WTC11 (cell line): Measurements from ENCODE around the gene MTFMT. TPM values are rescaled to one million over a fixed set of nuclear protein-coding genes. Genes with fewer than 3 reads are reported as not detected.

Experiments used
- ATAC-seq: fragments of 200-7000 bp; cut with Tn5 transposase; 2 replicates; pipeline ENCODE4 v1.10.0; 2021; ENCODE audit warnings: mild to moderate bottlenecking, moderate library complexity
- CTCF ChIA-PET: fragments of 300-600 bp; sonication (Branson Sonifier 250); formaldehyde crosslinking; loops from one replicate; lab custom pipeline; 2021; ENCODE audit warnings: antibody characterized with exemption; lab: Charles Lee
- POLR2A ChIA-PET: fragments of 350-600 bp; sonication (Branson Sonifier 250); formaldehyde crosslinking; loops from one replicate; lab custom pipeline; 2021; ENCODE audit warnings: antibody characterized with exemption; lab: Charles Lee
- DNase-seq: peaks from one replicate; pipeline ENCODE4 v3.0.0; 2021; ENCODE audit warnings: low spot score
- H3K27ac Mint-ChIP-seq: 2 replicates; pipeline ENCODE4 v1.8.0; 2021; ENCODE audit warnings: mixed read lengths
- H3K27me3 Mint-ChIP-seq: 2 replicates; pipeline ENCODE4 v1.8.0; 2021; ENCODE audit warnings: low read depth, mild to moderate bottlenecking, moderate library complexity, mixed read lengths
- H3K36me3 Mint-ChIP-seq: 2 replicates; pipeline ENCODE4 v1.8.0; 2021; ENCODE audit warnings: mixed read lengths
- H3K4me1 Mint-ChIP-seq: 2 replicates; pipeline ENCODE4 v1.8.0; 2022; ENCODE audit warnings: mixed read lengths
- H3K4me3 Mint-ChIP-seq: 2 replicates; pipeline ENCODE4 v1.8.0; 2021; ENCODE audit warnings: mild to moderate bottlenecking, moderate library complexity, mixed read lengths
- H3K9me3 Mint-ChIP-seq: 2 replicates; pipeline ENCODE4 v1.8.0; 2021; ENCODE audit warnings: mixed read lengths
- ARID4B ChIP-seq: sonication (generic); formaldehyde crosslinking; IDR thresholded peaks from 2 replicates; pipeline ENCODE4 v1.8.0; 2023; ENCODE audit warnings: missing genetic modification reagents, mild to moderate bottlenecking, borderline replicate concordance
- CBFB ChIP-seq: sonication (generic); formaldehyde crosslinking; IDR thresholded peaks from 2 replicates; pipeline ENCODE4 v1.8.1; 2022; ENCODE audit warnings: mild to moderate bottlenecking, low read depth, missing genetic modification reagents
- FOXP1 ChIP-seq: sonication (generic); formaldehyde crosslinking; IDR thresholded peaks from 2 replicates; pipeline ENCODE4 v1.8.0; 2022; ENCODE audit warnings: missing genetic modification reagents, mild to moderate bottlenecking, moderate library complexity, borderline replicate concordance
- KAT7 ChIP-seq: sonication (generic); formaldehyde crosslinking; IDR thresholded peaks from 2 replicates; pipeline ENCODE4 v1.8.1; 2023; ENCODE audit warnings: missing genetic modification reagents, mild to moderate bottlenecking, borderline replicate concordance
- MAX ChIP-seq: sonication (generic); formaldehyde crosslinking; IDR thresholded peaks from 2 replicates; pipeline ENCODE4 v1.8.0; 2022; ENCODE audit warnings: mild to moderate bottlenecking, missing genetic modification reagents
- MLX ChIP-seq: sonication (generic); formaldehyde crosslinking; IDR thresholded peaks from 2 replicates; pipeline ENCODE4 v1.8.1; 2023; ENCODE audit warnings: mild to moderate bottlenecking, missing genetic modification reagents, moderate library complexity
- NR1H2 ChIP-seq: sonication (generic); formaldehyde crosslinking; IDR thresholded peaks from 2 replicates; pipeline ENCODE4 v1.9.0; 2021; ENCODE audit warnings: mild to moderate bottlenecking, moderate library complexity, missing genetic modification reagents
- NR3C1 ChIP-seq: sonication (generic); formaldehyde crosslinking; conservative IDR thresholded peaks from 2 replicates; pipeline ENCODE4 v1.8.1; 2023; ENCODE audit warnings: low read depth, mild to moderate bottlenecking, missing genetic modification reagents
- SMAD4 ChIP-seq: sonication (generic); formaldehyde crosslinking; IDR thresholded peaks from 2 replicates; pipeline ENCODE4 v1.8.0; 2022; ENCODE audit warnings: mild to moderate bottlenecking, missing genetic modification reagents
- TP53 ChIP-seq: sonication (generic); formaldehyde crosslinking; IDR thresholded peaks from 2 replicates; pipeline ENCODE4 v1.8.1; 2023; ENCODE audit warnings: mild to moderate bottlenecking, missing genetic modification reagents
- ZMAT4 ChIP-seq: fragments of 250-450 bp; sonication (Bioruptor Pico); IDR thresholded peaks from 2 replicates; pipeline ENCODE4 v1.9.0; 2021; ENCODE audit warnings: mild to moderate bottlenecking
- ZNF232 ChIP-seq: sonication (generic); formaldehyde crosslinking; IDR thresholded peaks from 2 replicates; pipeline ENCODE4 v1.8.0; 2022; ENCODE audit warnings: mild to moderate bottlenecking, missing genetic modification reagents
- total RNA-seq: library from RNA; stranded (reverse); gene quantifications from 3 replicates; pipeline ENCODE4 v1.2.3, GENCODE V29; 2021
- TF ChIP-seq, protein P1 (sequence below): sonication (generic); formaldehyde crosslinking; IDR thresholded peaks from 2 replicates; pipeline ENCODE4 v1.8.1; 2023; ENCODE audit warnings: mild to moderate bottlenecking, missing genetic modification reagents, moderate library complexity
- TF ChIP-seq, protein P2 (sequence below): sonication (generic); formaldehyde crosslinking; IDR thresholded peaks from 2 replicates; pipeline ENCODE4 v1.8.0; 2022; ENCODE audit warnings: mild to moderate bottlenecking, missing genetic modification reagents
- TF ChIP-seq, protein P3 (sequence below): sonication (generic); formaldehyde crosslinking; IDR thresholded peaks from 2 replicates; pipeline ENCODE4 v1.8.1; 2023; ENCODE audit warnings: mild to moderate bottlenecking, missing genetic modification reagents
- TF ChIP-seq, protein P4 (sequence below): sonication (generic); formaldehyde crosslinking; IDR thresholded peaks from 2 replicates; pipeline ENCODE4 v1.8.1; 2023; ENCODE audit warnings: mild to moderate bottlenecking, missing genetic modification reagents, borderline replicate concordance

The MTFMT gene
- total RNA-seq, 1 experiment from 2014 or later: 26.7 TPM

GRCh38 chr15:64989416-64990167 lies 39.8 kb downstream of the MTFMT start, which contains the start of gene SPG21 (continued):
- TF ChIP-seq MAX: peak; percentile 56; the same call in 1 of the 2 replicates
- TF ChIP-seq, protein P1, sequence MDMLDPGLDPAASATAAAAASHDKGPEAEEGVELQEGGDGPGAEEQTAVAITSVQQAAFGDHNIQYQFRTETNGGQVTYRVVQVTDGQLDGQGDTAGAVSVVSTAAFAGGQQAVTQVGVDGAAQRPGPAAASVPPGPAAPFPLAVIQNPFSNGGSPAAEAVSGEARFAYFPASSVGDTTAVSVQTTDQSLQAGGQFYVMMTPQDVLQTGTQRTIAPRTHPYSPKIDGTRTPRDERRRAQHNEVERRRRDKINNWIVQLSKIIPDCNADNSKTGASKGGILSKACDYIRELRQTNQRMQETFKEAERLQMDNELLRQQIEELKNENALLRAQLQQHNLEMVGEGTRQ (CRISPR knock-in tag): peak; percentile 94
- peak; percentile 60; the same call in 1 of the 2 replicates for TF ChIP-seq CBFB (CRISPR knock-in tag)
- peak; percentile 66; the same call in 1 of the 2 replicates for TF ChIP-seq ZNF232 (CRISPR knock-in tag)
- no peak for TF ChIP-seq NR1H2 (CRISPR knock-in tag)
- peak; percentile 89; the same call in 1 of the 2 replicates for TF ChIP-seq KAT7 (CRISPR knock-in tag)
- no peak for TF ChIP-seq ZMAT4 (CRISPR knock-in tag)
- TF ChIP-seq NR3C1 (CRISPR knock-in tag): peak; percentile 82; the same call in 1 of the 2 replicates
- peak; percentile 92 for TF ChIP-seq TP53 (CRISPR knock-in tag)
- no peak for TF ChIP-seq SMAD4 (CRISPR knock-in tag)
- peak; percentile 73 for TF ChIP-seq ARID4B
- TF ChIP-seq MLX (CRISPR knock-in tag): no peak
- TF ChIP-seq, protein P2, sequence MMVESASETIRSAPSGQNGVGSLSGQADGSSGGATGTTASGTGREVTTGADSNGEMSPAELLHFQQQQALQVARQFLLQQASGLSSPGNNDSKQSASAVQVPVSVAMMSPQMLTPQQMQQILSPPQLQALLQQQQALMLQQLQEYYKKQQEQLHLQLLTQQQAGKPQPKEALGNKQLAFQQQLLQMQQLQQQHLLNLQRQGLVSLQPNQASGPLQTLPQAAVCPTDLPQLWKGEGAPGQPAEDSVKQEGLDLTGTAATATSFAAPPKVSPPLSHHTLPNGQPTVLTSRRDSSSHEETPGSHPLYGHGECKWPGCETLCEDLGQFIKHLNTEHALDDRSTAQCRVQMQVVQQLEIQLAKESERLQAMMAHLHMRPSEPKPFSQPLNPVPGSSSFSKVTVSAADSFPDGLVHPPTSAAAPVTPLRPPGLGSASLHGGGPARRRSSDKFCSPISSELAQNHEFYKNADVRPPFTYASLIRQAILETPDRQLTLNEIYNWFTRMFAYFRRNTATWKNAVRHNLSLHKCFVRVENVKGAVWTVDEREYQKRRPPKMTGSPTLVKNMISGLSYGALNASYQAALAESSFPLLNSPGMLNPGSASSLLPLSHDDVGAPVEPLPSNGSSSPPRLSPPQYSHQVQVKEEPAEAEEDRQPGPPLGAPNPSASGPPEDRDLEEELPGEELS (CRISPR knock-in tag): peak; percentile 35; the same call in 1 of the 2 replicates
- peak; percentile 72 for TF ChIP-seq FOXP1 (CRISPR knock-in tag)
- TF ChIP-seq, protein P3, sequence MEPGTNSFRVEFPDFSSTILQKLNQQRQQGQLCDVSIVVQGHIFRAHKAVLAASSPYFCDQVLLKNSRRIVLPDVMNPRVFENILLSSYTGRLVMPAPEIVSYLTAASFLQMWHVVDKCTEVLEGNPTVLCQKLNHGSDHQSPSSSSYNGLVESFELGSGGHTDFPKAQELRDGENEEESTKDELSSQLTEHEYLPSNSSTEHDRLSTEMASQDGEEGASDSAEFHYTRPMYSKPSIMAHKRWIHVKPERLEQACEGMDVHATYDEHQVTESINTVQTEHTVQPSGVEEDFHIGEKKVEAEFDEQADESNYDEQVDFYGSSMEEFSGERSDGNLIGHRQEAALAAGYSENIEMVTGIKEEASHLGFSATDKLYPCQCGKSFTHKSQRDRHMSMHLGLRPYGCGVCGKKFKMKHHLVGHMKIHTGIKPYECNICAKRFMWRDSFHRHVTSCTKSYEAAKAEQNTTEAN: no peak
- TF ChIP-seq, all 79 proteins: peak for 20

DNA sequence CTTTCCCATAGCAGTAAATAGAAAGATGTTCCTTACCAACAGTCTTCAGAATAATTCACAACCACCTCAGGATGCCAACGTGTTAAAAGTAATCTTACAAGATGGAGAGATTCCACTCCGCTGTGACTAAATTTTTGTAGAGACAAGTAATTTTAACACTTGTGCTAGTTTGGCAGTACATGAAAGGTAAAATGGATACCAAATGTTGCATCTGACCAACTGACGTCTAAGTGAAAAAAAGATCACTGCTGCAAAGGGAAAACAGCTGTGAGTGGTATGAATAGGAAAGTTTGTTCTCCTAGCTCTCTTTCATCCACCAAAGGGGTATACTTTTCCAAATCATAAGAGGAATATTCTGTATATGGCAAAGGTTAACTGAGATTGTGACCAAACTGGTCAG lies 42.3 kb downstream of the MTFMT start:
- Mint-ChIP-seq H3K4me3 (no peak overlapping the region), H3K36me3 (0 out of 2 replicates have a peak, but pooled peaks cover 8% of the 10 kb centered on the region), H3K27ac (no peak overlapping the region)
- DNase-seq: no peak
- no peak for ATAC-seq
- no peak for TF ChIP-seq NR3C1 (CRISPR knock-in tag)
- TF ChIP-seq, protein P4, sequence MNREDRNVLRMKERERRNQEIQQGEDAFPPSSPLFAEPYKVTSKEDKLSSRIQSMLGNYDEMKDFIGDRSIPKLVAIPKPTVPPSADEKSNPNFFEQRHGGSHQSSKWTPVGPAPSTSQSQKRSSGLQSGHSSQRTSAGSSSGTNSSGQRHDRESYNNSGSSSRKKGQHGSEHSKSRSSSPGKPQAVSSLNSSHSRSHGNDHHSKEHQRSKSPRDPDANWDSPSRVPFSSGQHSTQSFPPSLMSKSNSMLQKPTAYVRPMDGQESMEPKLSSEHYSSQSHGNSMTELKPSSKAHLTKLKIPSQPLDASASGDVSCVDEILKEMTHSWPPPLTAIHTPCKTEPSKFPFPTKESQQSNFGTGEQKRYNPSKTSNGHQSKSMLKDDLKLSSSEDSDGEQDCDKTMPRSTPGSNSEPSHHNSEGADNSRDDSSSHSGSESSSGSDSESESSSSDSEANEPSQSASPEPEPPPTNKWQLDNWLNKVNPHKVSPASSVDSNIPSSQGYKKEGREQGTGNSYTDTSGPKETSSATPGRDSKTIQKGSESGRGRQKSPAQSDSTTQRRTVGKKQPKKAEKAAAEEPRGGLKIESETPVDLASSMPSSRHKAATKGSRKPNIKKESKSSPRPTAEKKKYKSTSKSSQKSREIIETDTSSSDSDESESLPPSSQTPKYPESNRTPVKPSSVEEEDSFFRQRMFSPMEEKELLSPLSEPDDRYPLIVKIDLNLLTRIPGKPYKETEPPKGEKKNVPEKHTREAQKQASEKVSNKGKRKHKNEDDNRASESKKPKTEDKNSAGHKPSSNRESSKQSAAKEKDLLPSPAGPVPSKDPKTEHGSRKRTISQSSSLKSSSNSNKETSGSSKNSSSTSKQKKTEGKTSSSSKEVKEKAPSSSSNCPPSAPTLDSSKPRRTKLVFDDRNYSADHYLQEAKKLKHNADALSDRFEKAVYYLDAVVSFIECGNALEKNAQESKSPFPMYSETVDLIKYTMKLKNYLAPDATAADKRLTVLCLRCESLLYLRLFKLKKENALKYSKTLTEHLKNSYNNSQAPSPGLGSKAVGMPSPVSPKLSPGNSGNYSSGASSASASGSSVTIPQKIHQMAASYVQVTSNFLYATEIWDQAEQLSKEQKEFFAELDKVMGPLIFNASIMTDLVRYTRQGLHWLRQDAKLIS (CRISPR knock-in tag): no peak
- TF ChIP-seq, protein P2 (CRISPR knock-in tag): no peak
- TF ChIP-seq, all 79 proteins: peak for 0
- Mint-ChIP-seq H3K4me1 (peaks cover 19% of the 10 kb centered on the region), H3K27me3 (no peaks in the 10 kb centered on the region; the same call in 1 of the 2 replicates), H3K9me3 (no peaks in the 10 kb centered on the region)
- CTCF ChIA-PET: no interaction called here
- POLR2A ChIA-PET: no interaction called here
